ENCODE measurements around the gene ANP32E.

ANP32E gene

DNA sequence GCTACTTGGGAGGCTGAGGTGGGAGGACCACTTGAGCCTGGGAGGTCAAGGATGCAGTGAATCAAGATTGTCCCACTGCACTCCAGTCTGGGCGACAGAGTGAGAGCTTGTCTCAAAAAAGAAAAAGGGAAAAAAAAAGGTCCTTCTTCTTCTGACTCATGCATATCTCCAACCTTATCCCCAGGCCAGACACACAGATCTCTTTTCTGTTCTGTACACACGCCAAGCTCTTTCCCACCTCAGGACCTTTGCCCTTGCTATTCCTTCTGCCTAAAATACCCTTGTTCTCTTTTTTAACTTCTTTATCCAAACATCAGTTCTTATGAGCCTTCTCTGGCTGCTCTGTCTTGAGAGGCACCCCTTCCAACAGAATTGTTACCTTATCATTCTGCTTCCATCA lies 64.1 kb downstream of the ANP32E start:
- no peak overlapping the region for H3K4me3 ChIP-seq (ENCODE audit: low read depth, low read length)

DNA sequence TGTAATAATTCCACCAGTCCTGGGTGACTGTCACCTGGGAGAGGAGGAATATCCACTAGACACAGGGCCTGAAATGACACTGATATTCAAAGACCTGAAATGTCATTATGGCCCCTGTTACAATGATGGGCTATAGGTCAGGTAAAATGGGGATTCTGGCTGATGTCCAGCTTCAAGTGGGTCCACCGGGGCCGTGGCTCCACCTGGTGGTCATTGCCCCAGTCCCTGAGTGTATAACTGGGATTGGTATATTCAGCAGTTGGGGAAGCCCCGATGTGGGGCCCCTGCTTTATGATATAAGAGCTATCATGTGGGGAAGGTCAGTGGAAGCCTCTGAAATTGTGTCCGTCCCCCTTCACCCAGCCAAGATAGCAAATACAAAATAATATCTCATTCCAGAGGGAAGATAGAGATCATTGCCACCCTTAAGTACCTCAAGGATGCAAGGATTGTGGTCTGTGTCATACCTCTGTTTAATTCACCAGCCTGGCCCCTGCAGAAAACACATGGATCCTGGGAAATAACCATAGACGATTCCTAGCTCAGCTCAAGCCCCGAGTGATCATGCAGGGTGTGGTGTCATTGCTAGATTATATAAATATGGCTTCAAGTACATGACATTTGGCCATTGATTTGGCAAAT lies 66.8 kb downstream of the ANP32E start:
- no peak overlapping the region for H3K4me3 ChIP-seq (ENCODE audit: low read depth, low read length)

All from iPS-11a (cell line).